Left cardiac atrium (tissue), 4 donors: ENCODE measurements around the gene SPTY2D1. TPM values are rescaled to one million over a fixed set of nuclear protein-coding genes. Genes with fewer than 3 reads are reported as not detected.
"Not testable (repeated sequence)": the region's sequence is repeated elsewhere in the genome, so short reads cannot be mapped to it uniquely, and the experiment has no call there.

Source experiments
- ATAC-seq, 2 donors: fragments of 200-7000 bp; cut with Tn5 transposase; one replicate each; pipeline ENCODE4 v1.9.1; 2020; ENCODE audit warnings: mild to moderate bottlenecking in 2 of 2, moderate library complexity in 2 of 2
- DNase-seq: peaks from one replicate; pipeline ENCODE4 v3.0.0-alpha.2; 2020
- intact Hi-C, 2 donors: fragments of 100-400 bp; cut with DNase I; formaldehyde crosslinking; loops; one replicate each; pipeline versions ENCODE4 v1.14.1 to v1.15.1; 2022 to 2023
- long read RNA-seq: library from polyadenylated mRNA; unstranded; transcript quantifications from one replicate; pipeline ENCODE4 v2.0.0, GENCODE V29; 2021
- total RNA-seq, 2 donors: library from RNA; stranded (reverse); fragmentation: NEBNext Ultra II Directional; extraction: Animal tissue kit (Norgen Biotek cat#: 25700); gene quantifications; one replicate each; pipeline ENCODE4 v1.2.1, GENCODE V29; 2021
- donor health status: DM: no; HTN: yes; CAD: no.
- donor health status: DM: no; HTN: yes; CAD: no; lungs with severe emphysema.
- donor health status: DM: yes; HTN: yes; CAD: no.
- donor health status: Dilated cardiomyopathy.

The SPTY2D1 gene, protein sequence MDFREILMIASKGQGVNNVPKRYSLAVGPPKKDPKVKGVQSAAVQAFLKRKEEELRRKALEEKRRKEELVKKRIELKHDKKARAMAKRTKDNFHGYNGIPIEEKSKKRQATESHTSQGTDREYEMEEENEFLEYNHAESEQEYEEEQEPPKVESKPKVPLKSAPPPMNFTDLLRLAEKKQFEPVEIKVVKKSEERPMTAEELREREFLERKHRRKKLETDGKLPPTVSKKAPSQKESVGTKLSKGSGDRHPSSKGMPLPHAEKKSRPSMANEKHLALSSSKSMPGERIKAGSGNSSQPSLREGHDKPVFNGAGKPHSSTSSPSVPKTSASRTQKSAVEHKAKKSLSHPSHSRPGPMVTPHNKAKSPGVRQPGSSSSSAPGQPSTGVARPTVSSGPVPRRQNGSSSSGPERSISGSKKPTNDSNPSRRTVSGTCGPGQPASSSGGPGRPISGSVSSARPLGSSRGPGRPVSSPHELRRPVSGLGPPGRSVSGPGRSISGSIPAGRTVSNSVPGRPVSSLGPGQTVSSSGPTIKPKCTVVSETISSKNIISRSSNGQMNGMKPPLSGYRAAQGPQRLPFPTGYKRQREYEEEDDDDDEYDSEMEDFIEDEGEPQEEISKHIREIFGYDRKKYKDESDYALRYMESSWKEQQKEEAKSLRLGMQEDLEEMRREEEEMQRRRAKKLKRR
- total RNA-seq: 10 to 100 TPM in 1 of 2 donors, 1 to 10 TPM in 1; 9.0 to 10.9 TPM
- long read RNA-seq, full-length matches to known transcripts: 7 of 13 reads
- long read RNA-seq, partial matches to known transcripts: 1 of 13 reads
- long read RNA-seq, other reads (novel, unspliced or antisense): 5 of 13 reads

GRCh38 chr11:18634140-18635032, at the start of gene SPTY2D1:
Gene SPTY2D1 (minus strand): TSS chr11:18634342. CDS start chr11:18634257, 85 bp downstream.
- DNase-seq: peak; percentile 100
- intact Hi-C loops: loop anchor here in 1 of 2 donors (2.0 to 5.0 kb wide), 3 partner anchors 46 to 107 kb away; partner anchors contain the start of genes TMEM86A, TSG101 and UEVLD

GRCh38 chr11:18682466-18682865, 48.3 kb upstream of the SPTY2D1 start:
- ATAC-seq (no peak), DNase-seq (no peak)
- intact Hi-C loops: no loop called here

More at GRCh38 chr11:18634140-18635032, at the start of gene SPTY2D1:
- peak; percentile 99 for ATAC-seq

DNA sequence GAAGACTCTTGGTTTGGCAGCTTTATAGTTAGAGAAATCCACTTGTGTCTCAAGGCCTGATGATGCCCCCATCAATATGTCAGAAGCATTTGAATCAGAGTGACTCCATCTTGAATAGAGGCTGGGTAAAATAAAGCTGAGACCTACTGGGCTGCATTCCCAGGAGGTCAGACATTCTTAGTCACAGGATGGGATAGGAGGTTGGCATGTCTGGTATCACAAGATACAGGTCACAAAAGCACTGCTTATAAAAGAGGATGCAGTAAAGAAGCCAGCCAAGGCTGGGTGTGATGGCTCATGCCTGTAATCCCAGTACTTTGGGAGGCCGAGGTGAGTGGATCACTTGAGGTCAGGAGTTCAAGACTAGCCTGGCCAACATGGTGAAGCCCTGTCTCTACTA, 47.8 kb upstream of the SPTY2D1 start:
- DNase-seq, intact Hi-C loops, ATAC-seq: not testable (repeated sequence)

DNA sequence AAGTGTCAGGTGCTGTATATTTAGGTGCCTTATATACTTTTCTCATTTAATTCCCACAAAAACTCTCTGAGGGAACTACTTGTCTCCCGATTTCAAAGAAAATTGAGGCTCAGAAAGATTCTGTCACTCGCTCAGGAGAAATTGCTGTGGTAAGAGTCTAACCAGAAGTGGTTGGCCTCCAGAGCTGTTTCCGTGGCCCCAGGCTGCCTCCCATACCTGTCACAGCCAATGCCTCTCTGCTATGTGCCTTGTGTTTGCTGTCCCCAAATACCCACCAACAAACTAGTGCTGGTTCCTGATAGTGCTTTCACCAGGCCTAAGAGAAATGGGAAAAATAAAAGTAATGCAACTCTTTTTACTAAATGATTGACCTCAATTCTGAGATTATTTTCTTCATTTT, 43.4 kb upstream of the SPTY2D1 start:
- ATAC-seq (no peak), DNase-seq (no peak)
- intact Hi-C loops: no loop called here

- DNase-seq (no peak), ATAC-seq (no peak)
- intact Hi-C loops: no loop called here
Measured at GRCh38 chr11:18676803-18677202, 42.7 kb upstream of the SPTY2D1 start.

- DNase-seq, intact Hi-C loops: not testable (repeated sequence)
- peak in 1 of 2 donors; percentile 47 for ATAC-seq
Measured at GRCh38 chr11:18672209-18672608, 38.1 kb upstream of the SPTY2D1 start.

DNA sequence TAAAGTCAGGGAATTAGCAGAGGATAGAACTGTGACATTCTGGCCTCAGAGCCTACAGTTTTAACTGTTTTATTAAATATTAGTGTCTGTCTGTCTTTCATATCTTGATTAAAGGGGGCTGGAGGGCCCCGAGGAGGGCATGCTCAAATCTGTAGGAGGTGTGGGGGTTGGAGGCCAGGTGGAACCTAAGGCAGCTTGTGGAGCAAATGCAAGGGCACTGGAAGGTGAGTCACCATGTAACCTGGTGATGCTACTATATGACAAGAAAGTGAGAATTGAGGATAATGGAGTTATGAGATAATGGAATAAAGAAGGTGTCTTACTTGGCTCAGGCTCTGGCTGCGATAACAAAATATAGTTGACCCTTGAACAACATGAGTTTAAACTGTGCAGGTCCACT, 37.1 kb upstream of the SPTY2D1 start:
- ATAC-seq: no peak
- intact Hi-C loops: no loop called here
- no peak for DNase-seq

- no peak for DNase-seq
- ATAC-seq: no peak
- intact Hi-C loops: no loop called here
Measured at GRCh38 chr11:18669711-18670110, 35.6 kb upstream of the SPTY2D1 start.

- no peak for ATAC-seq
- intact Hi-C loops: no loop called here
- DNase-seq: no peak
Measured at GRCh38 chr11:18669219-18669596, 35.1 kb upstream of the SPTY2D1 start.

DNA sequence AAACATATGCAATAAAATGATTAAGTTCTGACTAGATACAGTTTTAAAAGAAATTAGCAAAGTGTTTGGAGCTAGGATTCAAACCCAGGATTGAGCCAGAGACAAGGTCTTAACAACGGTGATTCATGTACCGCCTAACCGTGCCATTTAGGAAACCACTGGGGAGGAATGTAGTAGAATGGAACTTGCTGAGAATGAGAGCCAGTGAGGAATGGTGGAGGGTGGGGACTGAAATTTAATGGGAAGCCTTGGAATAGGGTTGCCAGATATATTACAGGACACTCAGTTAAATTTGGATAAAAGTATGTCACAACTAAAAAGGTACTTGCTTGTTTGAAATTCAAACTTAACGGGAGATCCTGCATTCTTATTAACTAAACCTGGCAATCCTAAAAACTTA, 34.0 kb upstream of the SPTY2D1 start:
- intact Hi-C loops: no loop called here
- ATAC-seq: no peak
- no peak for DNase-seq

DNA sequence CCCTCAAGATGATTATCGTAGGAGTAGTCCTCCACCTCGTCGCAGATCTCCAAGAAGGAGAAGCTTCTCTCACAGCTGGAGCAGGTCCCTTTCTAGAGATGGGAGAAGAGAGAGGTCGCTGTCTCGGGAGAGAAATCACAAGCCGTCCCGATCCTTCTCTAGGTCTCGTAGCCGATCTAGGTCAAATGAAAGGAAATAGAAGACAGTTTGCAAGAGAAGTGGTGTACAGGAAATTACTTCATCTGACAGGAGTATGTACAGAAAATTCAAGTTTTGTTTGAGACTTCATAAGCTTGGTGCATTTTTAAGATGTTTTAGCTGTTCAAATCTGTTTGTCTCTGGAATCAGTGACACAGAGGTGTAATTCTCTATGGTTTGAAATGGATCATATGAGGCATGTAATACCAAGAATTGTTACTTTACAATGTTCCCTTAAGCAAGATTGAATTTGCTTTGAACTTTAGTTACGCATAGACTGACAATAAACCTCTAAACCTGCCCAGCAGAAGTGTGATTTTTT, 31.3 kb upstream of the SPTY2D1 start:
- DNase-seq, intact Hi-C loops, ATAC-seq: not testable (repeated sequence)

DNA sequence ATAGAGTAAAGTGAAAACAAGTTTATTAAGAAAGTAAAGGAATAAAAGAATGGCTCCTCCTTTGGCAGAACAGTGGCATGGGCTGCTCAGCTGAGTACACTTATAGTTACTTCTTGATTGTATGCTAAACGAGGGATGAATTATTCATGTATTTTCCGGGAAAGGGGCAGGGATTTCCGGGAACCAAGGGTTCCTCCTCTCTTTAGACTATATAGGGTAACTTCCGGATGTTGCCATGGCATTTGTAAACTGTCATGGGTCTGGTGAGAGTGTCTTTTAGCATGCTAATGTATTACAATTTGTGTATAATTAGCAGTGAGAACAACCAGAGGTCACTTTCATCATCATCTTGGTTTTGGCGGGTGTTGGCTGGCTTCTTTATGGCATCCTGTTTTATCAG, 23.5 kb upstream of the SPTY2D1 start:
- no peak for ATAC-seq
- no peak for DNase-seq
- intact Hi-C loops: no loop called here

DNA sequence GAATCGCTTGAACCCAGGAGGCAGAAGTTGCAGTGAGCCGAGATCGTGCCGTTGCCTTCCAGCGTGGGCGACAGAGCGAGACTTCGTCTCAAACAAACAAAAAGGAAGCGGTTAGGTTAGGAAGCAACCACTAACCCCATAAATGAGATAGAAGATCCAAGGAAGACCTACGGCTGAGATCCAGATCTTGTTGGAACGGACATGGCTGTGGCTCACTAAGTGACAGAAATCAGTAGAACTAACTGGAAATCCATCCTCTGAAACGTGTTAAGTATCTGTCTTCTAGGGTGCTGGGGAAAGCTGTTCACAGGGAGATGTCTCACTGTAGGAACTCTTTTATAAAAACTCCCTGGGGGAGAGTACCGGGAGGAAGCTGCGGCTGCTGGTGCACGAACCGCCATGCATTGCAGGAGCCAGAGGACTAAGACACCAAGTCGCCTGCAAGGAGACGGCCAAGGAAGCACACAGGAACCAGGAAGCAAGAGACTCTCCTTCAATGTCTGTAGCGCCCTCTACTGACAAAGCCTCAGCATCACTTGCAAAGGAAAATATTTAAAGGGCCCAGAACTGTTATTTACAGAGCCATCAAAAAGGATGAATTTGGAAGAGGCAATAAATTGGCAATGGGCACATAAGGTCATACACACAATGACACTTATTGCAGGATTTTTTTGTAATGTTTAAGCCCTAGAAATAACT, 16.9 kb upstream of the SPTY2D1 start:
- intact Hi-C loops: no loop called here
- ATAC-seq (peak; percentile 23), DNase-seq (no peak)

DNA sequence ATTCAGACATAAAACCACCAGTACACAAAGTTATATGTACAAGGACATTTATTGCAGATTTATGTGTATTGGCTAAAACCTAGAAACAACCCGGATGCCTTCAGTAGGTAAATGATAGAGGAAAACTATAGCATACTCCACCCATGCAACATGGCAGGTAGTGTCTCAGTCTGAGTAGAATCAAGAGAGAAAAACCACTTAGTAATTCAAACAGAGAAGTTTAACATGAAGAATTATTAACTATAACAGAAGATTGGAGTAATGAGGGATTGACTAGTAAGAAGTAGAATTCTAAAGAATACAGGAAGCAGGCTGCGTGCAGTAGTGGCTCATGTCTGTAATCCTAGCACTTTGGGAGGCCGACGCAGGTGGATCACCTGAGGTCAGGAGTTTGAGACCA, 16.2 kb upstream of the SPTY2D1 start:
- intact Hi-C loops: no loop called here
- ATAC-seq (no peak), DNase-seq (no peak)

GRCh38 chr11:18643034-18643433, 8.9 kb upstream of the SPTY2D1 start:
- intact Hi-C loops, DNase-seq, ATAC-seq: not testable (repeated sequence)

GRCh38 chr11:18641677-18642076, 7.5 kb upstream of the SPTY2D1 start:
- DNase-seq (no peak), ATAC-seq (no peak)
- intact Hi-C loops: no loop called here

- ATAC-seq (no peak), DNase-seq (no peak)
- intact Hi-C loops: loop anchor here in 1 of 2 donors (2.0 to 5.0 kb wide), 3 partner anchors 45 to 106 kb away; partner anchors contain the start of genes TMEM86A, TSG101 and UEVLD
Measured at GRCh38 chr11:18633256-18634139, 644 bp downstream of the SPTY2D1 start.
